HCT116 (cell line): Measurements from ENCODE around the gene TPH2. TPM values are rescaled to one million over a fixed set of nuclear protein-coding genes. Genes with fewer than 3 reads are reported as not detected.

Source experiments
- ATAC-seq: fragments of 200-7000 bp; cut with Tn5 transposase; 2 replicates; pipeline ENCODE4 v1.9.1; 2020; ENCODE audit warnings: mild to moderate bottlenecking, moderate library complexity
- BruUV-seq: library from RNA; stranded (reverse); fragments of 400-500 nt; replicated peaks from 2 replicates; lab custom pipeline; 2021; lab: Mats Ljungman, UMichigan
- CTCF ChIA-PET: fragments of 300-600 bp; sonication (Branson Sonifier 250); formaldehyde crosslinking; loops from one replicate; lab custom pipeline; 2021; ENCODE audit warnings: antibody characterized with exemption; lab: Charles Lee
- POLR2A ChIA-PET: fragments of 300-600, 350-600 bp; sonication (Branson Sonifier 250); formaldehyde crosslinking; loops from one replicate; lab custom pipeline; 2021; ENCODE audit warnings: antibody characterized with exemption; lab: Charles Lee
- RAD21 ChIA-PET, 2 experiments: fragments of 300-600 bp; sonication (Branson Sonifier 250); formaldehyde crosslinking; loops; one replicate each; lab custom pipeline; 2023; ENCODE audit warnings: low total read pairs in 2 of 2; ENCODE audit not compliant: uncharacterized antibody in 2 of 2, unreplicated experiment in 2 of 2, low non-redundant PET in 1 of 2; lab: Charles Lee
- DNase-seq: peaks from one replicate; pipeline ENCODE4 v3.0.0-alpha.2; 2010; ENCODE audit warnings: low read depth, low spot score
- H2AFZ ChIP-seq: fragments of 200-600 bp; shearing (Covaris generic), sonication (generic); 2 replicates; pipeline ENCODE4 v1.6.1; 2017; ENCODE audit warnings: low read depth, mixed run types, mixed read lengths, antibody characterized with exemption, low read length; ENCODE audit not compliant: poor library complexity, severe bottlenecking
- H3K27ac ChIP-seq: 2 replicates; pipeline ENCODE4 v1.5.1; 2012; ENCODE audit warnings: low read depth, low read length
- H3K27me3 ChIP-seq: fragments of 200-600 bp; sonication (generic); 2 replicates; pipeline ENCODE4 v1.6.1; 2016; ENCODE audit warnings: mixed run types, low read length, mixed read lengths; ENCODE audit not compliant: insufficient read depth
- H3K36me3 ChIP-seq, 2 experiments: fragments of 200-500 bp in 1 of 2; fragments of 200-600 bp in 1 of 2; sonication (Bioruptor generic) in 1 of 2; sonication (generic) in 1 of 2; 2 replicates each; pipeline versions ENCODE4 v1.5.1 to v1.6.1; 2014 to 2016; ENCODE audit warnings: low read length in 2 of 2, inconsistent platforms in 1 of 2, mixed read lengths in 1 of 2, mixed run types in 1 of 2; ENCODE audit not compliant: insufficient read depth in 2 of 2, control insufficient read depth in 1 of 2
- H3K4me1 ChIP-seq, 2 experiments: fragments of 200-600 bp in 1 of 2; sonication (generic) in 1 of 2; 2 replicates each; pipeline versions ENCODE4 v1.5.1 to v1.6.1; 2012 to 2017; ENCODE audit warnings: low read length in 2 of 2, inconsistent platforms in 1 of 2, mild to moderate bottlenecking in 1 of 2, mixed read lengths in 1 of 2, mixed run types in 1 of 2, moderate library complexity in 1 of 2; ENCODE audit not compliant: insufficient read depth in 2 of 2, control insufficient read depth in 1 of 2
- H3K4me2 ChIP-seq: fragments of 200-600 bp; sonication (generic); 2 replicates; pipeline ENCODE4 v1.6.1; 2017; ENCODE audit warnings: mixed run types, low read length, mixed read lengths
- H3K4me3 ChIP-seq, 2 experiments: fragments of 200-600 bp in 1 of 2; sonication (generic) in 1 of 2; replicated peaks in 1 of 2; 2 replicates each; pipeline ENCODE4 v1.5.1; 2011 to 2016; ENCODE audit warnings: low read length in 2 of 2, control low read depth in 1 of 2, low read depth in 1 of 2, mild to moderate bottlenecking in 1 of 2, mixed read lengths in 1 of 2, mixed run types in 1 of 2
- H3K79me2 ChIP-seq: fragments of 200-600 bp; sonication (generic); 2 replicates; pipeline ENCODE4 v1.6.1; 2017; ENCODE audit warnings: mild to moderate bottlenecking, mixed run types, low read length, moderate library complexity, mixed read lengths; ENCODE audit not compliant: insufficient read depth
- H3K9ac ChIP-seq: fragments of 200-600 bp; sonication (generic); 2 replicates; pipeline ENCODE4 v1.6.1; 2016; ENCODE audit warnings: low read length, mixed read lengths
- H3K9me2 ChIP-seq: fragments of 200-600 bp; sonication (generic), shearing (Covaris generic); 2 replicates; pipeline ENCODE4 v1.6.1; 2017; ENCODE audit warnings: mixed run types, mild to moderate bottlenecking, moderate library complexity; ENCODE audit not compliant: insufficient read depth
- H3K9me3 ChIP-seq, 2 experiments: fragments of 200-500 bp in 1 of 2; fragments of 200-600 bp in 1 of 2; sonication (Bioruptor generic) in 1 of 2; sonication (generic) in 1 of 2; 2 replicates each; pipeline ENCODE4 v1.6.1; 2014 to 2017; ENCODE audit warnings: low read length in 2 of 2, mixed read lengths in 2 of 2, inconsistent platforms in 1 of 2, low read depth in 1 of 2, mild to moderate bottlenecking in 1 of 2, mixed run types in 1 of 2, moderate library complexity in 1 of 2; ENCODE audit not compliant: control insufficient read depth in 1 of 2, insufficient read depth in 1 of 2
- H4K20me1 ChIP-seq: fragments of 200-600 bp; sonication (generic), shearing (Covaris generic); 2 replicates; pipeline ENCODE4 v1.6.1; 2017; ENCODE audit warnings: mixed run types, mild to moderate bottlenecking, moderate library complexity; ENCODE audit not compliant: insufficient read depth
- CEBPB ChIP-seq: IDR thresholded peaks from 2 replicates; pipeline ENCODE4 v1.6.1; 2012; ENCODE audit warnings: low read depth
- EGR1 ChIP-seq: IDR thresholded peaks from 2 replicates; pipeline ENCODE4 v1.6.1; 2012; ENCODE audit warnings: low read depth
- EZH2phosphoT487 ChIP-seq: fragments of 200-600 bp; IDR thresholded peaks from 2 replicates; pipeline ENCODE4 v1.6.1; 2018; ENCODE audit warnings: antibody characterized with exemption, borderline replicate concordance
- JUND ChIP-seq: IDR thresholded peaks from 2 replicates; pipeline ENCODE4 v1.6.1; 2012
- POLR2AphosphoS5 ChIP-seq: IDR thresholded peaks from 2 replicates; pipeline ENCODE4 v1.6.1; 2011; ENCODE audit warnings: mild to moderate bottlenecking, low read depth, low read length, moderate library complexity
- RAD21 ChIP-seq: IDR thresholded peaks from 2 replicates; pipeline ENCODE4 v1.6.1; 2012; ENCODE audit warnings: low read depth, mild to moderate bottlenecking
- SIN3A ChIP-seq: IDR thresholded peaks from 2 replicates; pipeline ENCODE4 v1.6.1; 2012; ENCODE audit warnings: low read depth
- SRF ChIP-seq: IDR thresholded peaks from 2 replicates; pipeline ENCODE4 v1.6.1; 2012; ENCODE audit warnings: low read depth
- YY1 ChIP-seq: IDR thresholded peaks from 2 replicates; pipeline ENCODE4 v1.6.1; 2011; ENCODE audit warnings: low read length, low read depth, moderate library complexity, mild to moderate bottlenecking; ENCODE audit not compliant: insufficient replicate concordance; ENCODE audit errors: extremely low read depth
- ZFX ChIP-seq: fragments of 450-650 bp; IDR thresholded peaks from 2 replicates; pipeline ENCODE4 v1.6.1; 2017
- ZNF274 ChIP-seq: fragments of 200-500 bp; sonication (Bioruptor generic); IDR thresholded peaks from 2 replicates; pipeline ENCODE4 v1.6.1; 2014; ENCODE audit warnings: mild to moderate bottlenecking, low read depth, low read length, inconsistent platforms
- intact Hi-C: fragments of 100-400 bp; cut with micrococcal nuclease; formaldehyde crosslinking; loops from 2 replicates; pipeline ENCODE4 v1.10.0; 2022
- total RNA-seq: library from RNA; stranded (reverse); gene quantifications from one replicate; pipeline ENCODE4 v1.2.1, GENCODE V29; 2021; ENCODE audit not compliant: unreplicated experiment
- TF ChIP-seq, protein P1 (sequence below): IDR thresholded peaks from 2 replicates; pipeline ENCODE4 v1.6.1; 2012; ENCODE audit warnings: low read depth
- TF ChIP-seq, protein P2 (sequence below), 3 experiments: fragments of 200-600 bp in 1 of 3; sonication (generic) in 1 of 3; IDR thresholded peaks in 2 of 3; conservative IDR thresholded peaks in 1 of 3; 2 replicates each; pipeline ENCODE4 v1.5.1; 2012 to 2017; ENCODE audit warnings: low read depth in 2 of 3, low read length in 2 of 3, antibody characterized with exemption in 1 of 3, borderline replicate concordance in 1 of 3, control low read depth in 1 of 3, mild to moderate bottlenecking in 1 of 3, mixed read lengths in 1 of 3, mixed run types in 1 of 3, moderate library complexity in 1 of 3; ENCODE audit not compliant: insufficient read depth in 1 of 3
- TF ChIP-seq, protein P3 (sequence below): IDR thresholded peaks from 2 replicates; pipeline ENCODE4 v1.6.1; 2012
- TF ChIP-seq, protein P4 (sequence below): IDR thresholded peaks from 2 replicates; pipeline ENCODE4 v1.6.1; 2012

The TPH2 gene
- total RNA-seq, 1 experiment from 2014 or later, result not detected

DNA sequence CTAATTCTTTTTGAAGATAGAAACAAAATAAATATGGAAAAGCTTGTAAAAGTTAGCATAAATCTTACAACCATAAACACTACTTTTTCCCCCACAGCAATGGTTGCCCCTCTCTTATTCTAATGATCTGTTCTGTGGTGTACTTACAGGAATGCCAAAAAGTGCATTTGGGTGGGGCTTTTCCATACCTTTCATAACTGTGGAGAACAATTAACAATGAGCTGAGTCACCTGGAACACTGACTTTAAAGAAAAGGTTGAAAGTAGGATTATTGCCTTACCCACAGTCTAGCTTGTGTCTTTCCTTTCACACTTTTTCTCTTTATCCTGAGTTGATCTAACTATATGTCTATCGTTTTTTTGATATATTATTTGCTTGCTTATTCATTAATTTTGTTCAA, 86.9 kb downstream of the TPH2 start:
- Histone ChIP-seq H3K9me3 (no peaks in the 10 kb centered on the region), H3K4me1 (peaks cover 0 to 9% of the 10 kb centered on the region in 2 experiments; a peak in 2 of 4 replicates), H3K27me3 (no peaks in the 10 kb centered on the region), H3K27ac (no peak overlapping the region), H4K20me1 (no peaks in the 10 kb centered on the region), H3K79me2 (no peaks in the 10 kb centered on the region), H3K36me3 (no peaks in the 10 kb centered on the region), H3K4me2 (peak overlapping the region; percentile 20; the same call in 1 of the 2 replicates), H2AFZ (no peak overlapping the region), H3K9me2 (no peaks in the 10 kb centered on the region), H3K9ac (no peak overlapping the region), H3K4me3 (no peak overlapping the region)
- intact Hi-C loops, result no loop called here
- TF ChIP-seq, protein P1, sequence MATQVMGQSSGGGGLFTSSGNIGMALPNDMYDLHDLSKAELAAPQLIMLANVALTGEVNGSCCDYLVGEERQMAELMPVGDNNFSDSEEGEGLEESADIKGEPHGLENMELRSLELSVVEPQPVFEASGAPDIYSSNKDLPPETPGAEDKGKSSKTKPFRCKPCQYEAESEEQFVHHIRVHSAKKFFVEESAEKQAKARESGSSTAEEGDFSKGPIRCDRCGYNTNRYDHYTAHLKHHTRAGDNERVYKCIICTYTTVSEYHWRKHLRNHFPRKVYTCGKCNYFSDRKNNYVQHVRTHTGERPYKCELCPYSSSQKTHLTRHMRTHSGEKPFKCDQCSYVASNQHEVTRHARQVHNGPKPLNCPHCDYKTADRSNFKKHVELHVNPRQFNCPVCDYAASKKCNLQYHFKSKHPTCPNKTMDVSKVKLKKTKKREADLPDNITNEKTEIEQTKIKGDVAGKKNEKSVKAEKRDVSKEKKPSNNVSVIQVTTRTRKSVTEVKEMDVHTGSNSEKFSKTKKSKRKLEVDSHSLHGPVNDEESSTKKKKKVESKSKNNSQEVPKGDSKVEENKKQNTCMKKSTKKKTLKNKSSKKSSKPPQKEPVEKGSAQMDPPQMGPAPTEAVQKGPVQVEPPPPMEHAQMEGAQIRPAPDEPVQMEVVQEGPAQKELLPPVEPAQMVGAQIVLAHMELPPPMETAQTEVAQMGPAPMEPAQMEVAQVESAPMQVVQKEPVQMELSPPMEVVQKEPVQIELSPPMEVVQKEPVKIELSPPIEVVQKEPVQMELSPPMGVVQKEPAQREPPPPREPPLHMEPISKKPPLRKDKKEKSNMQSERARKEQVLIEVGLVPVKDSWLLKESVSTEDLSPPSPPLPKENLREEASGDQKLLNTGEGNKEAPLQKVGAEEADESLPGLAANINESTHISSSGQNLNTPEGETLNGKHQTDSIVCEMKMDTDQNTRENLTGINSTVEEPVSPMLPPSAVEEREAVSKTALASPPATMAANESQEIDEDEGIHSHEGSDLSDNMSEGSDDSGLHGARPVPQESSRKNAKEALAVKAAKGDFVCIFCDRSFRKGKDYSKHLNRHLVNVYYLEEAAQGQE, result no peak
- TF ChIP-seq RAD21, result no peak
- no peak for TF ChIP-seq POLR2AphosphoS5
- TF ChIP-seq YY1, result no peak
- no peak for TF ChIP-seq JUND
- no peak for TF ChIP-seq ZNF274
- TF ChIP-seq, protein P2, sequence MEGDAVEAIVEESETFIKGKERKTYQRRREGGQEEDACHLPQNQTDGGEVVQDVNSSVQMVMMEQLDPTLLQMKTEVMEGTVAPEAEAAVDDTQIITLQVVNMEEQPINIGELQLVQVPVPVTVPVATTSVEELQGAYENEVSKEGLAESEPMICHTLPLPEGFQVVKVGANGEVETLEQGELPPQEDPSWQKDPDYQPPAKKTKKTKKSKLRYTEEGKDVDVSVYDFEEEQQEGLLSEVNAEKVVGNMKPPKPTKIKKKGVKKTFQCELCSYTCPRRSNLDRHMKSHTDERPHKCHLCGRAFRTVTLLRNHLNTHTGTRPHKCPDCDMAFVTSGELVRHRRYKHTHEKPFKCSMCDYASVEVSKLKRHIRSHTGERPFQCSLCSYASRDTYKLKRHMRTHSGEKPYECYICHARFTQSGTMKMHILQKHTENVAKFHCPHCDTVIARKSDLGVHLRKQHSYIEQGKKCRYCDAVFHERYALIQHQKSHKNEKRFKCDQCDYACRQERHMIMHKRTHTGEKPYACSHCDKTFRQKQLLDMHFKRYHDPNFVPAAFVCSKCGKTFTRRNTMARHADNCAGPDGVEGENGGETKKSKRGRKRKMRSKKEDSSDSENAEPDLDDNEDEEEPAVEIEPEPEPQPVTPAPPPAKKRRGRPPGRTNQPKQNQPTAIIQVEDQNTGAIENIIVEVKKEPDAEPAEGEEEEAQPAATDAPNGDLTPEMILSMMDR (IDR thresholded peaks at IDR 0.05 in 2 of 3, conservative IDR thresholded peaks at IDR 0.05 in 1 of 3; ENCODE audit: borderline replicate concordance in 1 of 3, insufficient read depth in 1 of 3, low read depth in 2 of 3, low read length in 2 of 3), result no peak
- TF ChIP-seq, protein P3, sequence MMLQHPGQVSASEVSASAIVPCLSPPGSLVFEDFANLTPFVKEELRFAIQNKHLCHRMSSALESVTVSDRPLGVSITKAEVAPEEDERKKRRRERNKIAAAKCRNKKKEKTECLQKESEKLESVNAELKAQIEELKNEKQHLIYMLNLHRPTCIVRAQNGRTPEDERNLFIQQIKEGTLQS, result no peak
- TF ChIP-seq CEBPB, result no peak
- no peak for TF ChIP-seq ZFX
- TF ChIP-seq, protein P4, sequence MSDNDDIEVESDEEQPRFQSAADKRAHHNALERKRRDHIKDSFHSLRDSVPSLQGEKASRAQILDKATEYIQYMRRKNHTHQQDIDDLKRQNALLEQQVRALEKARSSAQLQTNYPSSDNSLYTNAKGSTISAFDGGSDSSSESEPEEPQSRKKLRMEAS, result no peak
- TF ChIP-seq EZH2phosphoT487, result no peak
- no peak for TF ChIP-seq EGR1
- TF ChIP-seq SIN3A, result no peak
- TF ChIP-seq SRF, result no peak
- CTCF ChIA-PET, result no interaction called here
- ATAC-seq, result peak; percentile 55; the same call in 1 of the 2 replicates
- POLR2A ChIA-PET, result no interaction called here
- RAD21 ChIA-PET, result no interaction called here
- BruUV-seq, result no TSS peak
- DNase-seq, result no peak
